ENCODE measurements around the gene MOB3B.

MOB3B gene

GRCh38 chr9:27391040-27391895 lies 138.3 kb downstream of the MOB3B start:
- no peak for DNase-seq (ENCODE audit: low read depth in 2 of 2)

GRCh38 chr9:27388150-27388549 lies 141.5 kb downstream of the MOB3B start:
- no peak for DNase-seq (ENCODE audit: low read depth in 2 of 2)

GRCh38 chr9:27387722-27388121 lies 141.9 kb downstream of the MOB3B start:
- DNase-seq (ENCODE audit: low read depth in 2 of 2) = no peak

GRCh38 chr9:27386571-27387091 lies 143.0 kb downstream of the MOB3B start:
- no peak for DNase-seq (ENCODE audit: low read depth in 2 of 2)

GRCh38 chr9:27385606-27386322 lies 143.8 kb downstream of the MOB3B start:
- DNase-seq (ENCODE audit: low read depth in 2 of 2) = no peak

GRCh38 chr9:27384262-27385014 lies 145.2 kb downstream of the MOB3B start:
- DNase-seq (ENCODE audit: low read depth in 2 of 2) = no peak

GRCh38 chr9:27383524-27383923 lies 146.1 kb downstream of the MOB3B start:
- no peak for DNase-seq (ENCODE audit: low read depth in 2 of 2)

GRCh38 chr9:27382975-27383374 lies 146.6 kb downstream of the MOB3B start:
- no peak for DNase-seq (ENCODE audit: low read depth in 2 of 2)

- DNase-seq (ENCODE audit: low read depth in 2 of 2) = no peak
These were observed 147.3 kb downstream of the MOB3B start for GRCh38 chr9:27382308-27382707.

GRCh38 chr9:27379311-27380251 lies 150.0 kb downstream of the MOB3B start:
- DNase-seq (ENCODE audit: low read depth in 2 of 2) = no peak

GRCh38 chr9:27377811-27378456 lies 151.7 kb downstream of the MOB3B start:
- DNase-seq (ENCODE audit: low read depth in 2 of 2) = no peak

- no peak for DNase-seq (ENCODE audit: low read depth in 2 of 2)
These were observed 152.3 kb downstream of the MOB3B start for GRCh38 chr9:27377147-27377807.

GRCh38 chr9:27373851-27374250 lies 155.8 kb downstream of the MOB3B start:
- DNase-seq (ENCODE audit: low read depth in 2 of 2) = no peak

GRCh38 chr9:27372615-27373014 lies 157.0 kb downstream of the MOB3B start:
- DNase-seq (ENCODE audit: low read depth in 2 of 2) = no peak

GRCh38 chr9:27371382-27371781 lies 158.2 kb downstream of the MOB3B start:
- no peak for DNase-seq (ENCODE audit: low read depth in 2 of 2)

- no peak for DNase-seq (ENCODE audit: low read depth in 2 of 2)
These were observed 160.0 kb downstream of the MOB3B start for GRCh38 chr9:27369591-27369990.

GRCh38 chr9:27368316-27368985 lies 161.2 kb downstream of the MOB3B start:
- DNase-seq (ENCODE audit: low read depth in 2 of 2) = no peak

- no peak for DNase-seq (ENCODE audit: low read depth in 2 of 2)
These were observed 161.7 kb downstream of the MOB3B start for GRCh38 chr9:27367921-27368315.

GRCh38 chr9:27367175-27367798 lies 162.3 kb downstream of the MOB3B start:
- DNase-seq (ENCODE audit: low read depth in 2 of 2) = no peak
